A673 (cell line): Measurements from ENCODE around the gene CPA1.

Experiments
- EZH2 ChIP-seq: fragments of 200-600 bp; sonication (generic); IDR thresholded peaks from 2 replicates; pipeline ENCODE4 v1.6.1; 2017; ENCODE audit warnings: borderline replicate concordance, low read depth, mild to moderate bottlenecking, mixed read lengths, antibody characterized with exemption, low read length; ENCODE audit not compliant: poor library complexity, severe bottlenecking
- TF ChIP-seq, protein P1 (sequence below): fragments of 300-800, 200-600 bp; sonication (generic); conservative IDR thresholded peaks from 2 replicates; pipeline ENCODE4 v1.5.1; 2017; ENCODE audit warnings: low read depth, mild to moderate bottlenecking, antibody characterized with exemption, low read length, moderate library complexity, mixed read lengths

DNA sequence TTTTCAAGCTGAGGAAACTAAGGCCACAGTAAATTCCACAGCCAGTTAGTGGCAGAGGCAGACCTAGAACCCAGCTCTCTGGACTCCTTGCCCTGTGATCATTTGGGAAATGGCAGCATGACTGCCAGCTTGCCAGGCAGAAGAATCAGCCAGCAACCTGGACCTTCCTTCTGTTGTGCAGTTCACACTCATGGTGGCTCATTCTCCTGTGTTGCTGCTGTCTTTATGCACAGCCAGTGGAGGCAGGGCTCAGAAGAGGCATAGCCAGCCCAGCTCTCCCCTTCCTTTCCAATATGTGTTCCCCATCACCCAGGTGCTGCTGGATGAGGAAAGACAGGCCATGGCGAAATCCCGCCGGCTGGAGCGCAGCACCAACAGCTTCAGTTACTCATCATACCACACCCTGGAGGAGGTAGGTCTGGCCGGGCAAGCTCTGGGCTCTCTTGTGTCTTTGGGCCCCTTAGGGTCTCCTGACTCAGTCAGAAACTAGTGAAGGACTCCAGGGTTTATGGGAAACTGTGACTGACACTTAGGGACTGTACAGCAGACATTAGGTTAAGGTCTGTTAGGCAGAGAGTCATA, 20.9 kb upstream of the CPA1 start:
- TF ChIP-seq, protein P1, sequence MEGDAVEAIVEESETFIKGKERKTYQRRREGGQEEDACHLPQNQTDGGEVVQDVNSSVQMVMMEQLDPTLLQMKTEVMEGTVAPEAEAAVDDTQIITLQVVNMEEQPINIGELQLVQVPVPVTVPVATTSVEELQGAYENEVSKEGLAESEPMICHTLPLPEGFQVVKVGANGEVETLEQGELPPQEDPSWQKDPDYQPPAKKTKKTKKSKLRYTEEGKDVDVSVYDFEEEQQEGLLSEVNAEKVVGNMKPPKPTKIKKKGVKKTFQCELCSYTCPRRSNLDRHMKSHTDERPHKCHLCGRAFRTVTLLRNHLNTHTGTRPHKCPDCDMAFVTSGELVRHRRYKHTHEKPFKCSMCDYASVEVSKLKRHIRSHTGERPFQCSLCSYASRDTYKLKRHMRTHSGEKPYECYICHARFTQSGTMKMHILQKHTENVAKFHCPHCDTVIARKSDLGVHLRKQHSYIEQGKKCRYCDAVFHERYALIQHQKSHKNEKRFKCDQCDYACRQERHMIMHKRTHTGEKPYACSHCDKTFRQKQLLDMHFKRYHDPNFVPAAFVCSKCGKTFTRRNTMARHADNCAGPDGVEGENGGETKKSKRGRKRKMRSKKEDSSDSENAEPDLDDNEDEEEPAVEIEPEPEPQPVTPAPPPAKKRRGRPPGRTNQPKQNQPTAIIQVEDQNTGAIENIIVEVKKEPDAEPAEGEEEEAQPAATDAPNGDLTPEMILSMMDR, result no peak
- no peak for TF ChIP-seq EZH2
